GM12878 (cell line): ENCODE data around the gene PUSL1. TPM values are rescaled to one million over a fixed set of nuclear protein-coding genes. Genes with fewer than 3 reads are reported as not detected.

ENCODE experiments used
- ATAC-seq: fragments of 200-7000 bp; cut with Tn5 transposase; 3 replicates; pipeline ENCODE4 v1.9.1; 2020; ENCODE audit warnings: mild to moderate bottlenecking, moderate library complexity
- BruUV-seq: library from RNA; stranded (reverse); fragments of 400-500 nt; replicated peaks from 2 replicates; lab custom pipeline; 2021; lab: Mats Ljungman, UMichigan
- CTCF ChIA-PET: fragments of 300-600 bp; sonication (Branson Sonifier 250); formaldehyde crosslinking; extraction: SDS; loops from one replicate; lab custom pipeline; 2021; ENCODE audit warnings: inconsistent platforms; lab: Yijun Ruan, JAX
- POLR2A ChIA-PET: fragments of 350-600 bp; formaldehyde crosslinking; extraction: SDS; loops from one replicate; lab custom pipeline; 2021; ENCODE audit warnings: inconsistent platforms; lab: Charles Lee
- RAD21 ChIA-PET: fragments of 300-600 bp; sonication (Branson Sonifier 250); formaldehyde crosslinking; loops from one replicate; lab custom pipeline; 2023; ENCODE audit warnings: antibody characterized with exemption; ENCODE audit not compliant: unreplicated experiment; lab: Charles Lee
- SMC1A ChIA-PET: fragments of 300-600 bp; sonication (Branson Sonifier 250); formaldehyde crosslinking; loops from one replicate; lab custom pipeline; 2023; ENCODE audit not compliant: unreplicated experiment, uncharacterized antibody; lab: Charles Lee
- DNase-seq: peaks from one replicate; pipeline ENCODE4 v3.0.0-alpha.2; 2011; ENCODE audit warnings: low read depth, low spot score
- FAIRE-seq: peaks from 3 replicates; lab custom pipeline; 2011; peaks lifted over from hg19 to GRCh38; lab: Jason Lieb, UNC
- H2AFZ ChIP-seq: 2 replicates; pipeline ENCODE4 v1.6.0; 2011; ENCODE audit warnings: low read depth, low read length, control low read depth; ENCODE audit not compliant: control insufficient read depth
- H3K27ac ChIP-seq: 2 replicates; pipeline ENCODE4 v1.5.1; 2011; ENCODE audit warnings: control low read depth; ENCODE audit not compliant: control insufficient read depth, insufficient read depth
- H3K27me3 ChIP-seq, 2 experiments: replicated peaks in 1 of 2; 2 replicates each; pipeline versions ENCODE4 v1.6.0 to v1.6.1; 2011; ENCODE audit warnings: low read length in 1 of 2; ENCODE audit not compliant: control insufficient read depth in 2 of 2, insufficient read depth in 2 of 2
- H3K36me3 ChIP-seq, 2 experiments: 2 replicates each; pipeline ENCODE4 v1.5.1; 2011; ENCODE audit warnings: low read length in 1 of 2; ENCODE audit not compliant: control insufficient read depth in 2 of 2, insufficient read depth in 2 of 2
- H3K4me1 ChIP-seq: 2 replicates; pipeline ENCODE4 v1.6.1; 2011; ENCODE audit warnings: mild to moderate bottlenecking, low read length, moderate library complexity, mixed read lengths; ENCODE audit not compliant: control insufficient read depth, insufficient read depth
- H3K4me2 ChIP-seq: 2 replicates; pipeline ENCODE4 v1.6.0; 2011; ENCODE audit warnings: control low read depth; ENCODE audit not compliant: control insufficient read depth, insufficient read depth
- H3K4me3 ChIP-seq: fragments of 200-600 bp; sonication (generic); 2 replicates; pipeline ENCODE4 v1.5.1; 2016
- H3K79me2 ChIP-seq: 2 replicates; pipeline ENCODE4 v1.6.0; 2011; ENCODE audit warnings: low read length; ENCODE audit not compliant: control insufficient read depth, insufficient read depth
- H3K9ac ChIP-seq: 2 replicates; pipeline ENCODE4 v1.8.0; 2011; ENCODE audit warnings: low read length, control low read depth, mixed read lengths; ENCODE audit not compliant: control insufficient read depth, insufficient read depth
- H3K9me3 ChIP-seq: replicated peaks from 3 replicates; pipeline ENCODE4 v1.5.1; 2011; ENCODE audit warnings: mild to moderate bottlenecking, low read length; ENCODE audit not compliant: control insufficient read depth, insufficient read depth
- H4K20me1 ChIP-seq: 2 replicates; pipeline ENCODE4 v1.6.0; 2011; ENCODE audit not compliant: control insufficient read depth, insufficient read depth
- ATF2 ChIP-seq: IDR thresholded peaks from 2 replicates; pipeline ENCODE4 v1.6.1; 2012; ENCODE audit warnings: low read length, inconsistent platforms
- BMI1 ChIP-seq: fragments of 450-650 bp; IDR thresholded peaks from 2 replicates; pipeline ENCODE4 v1.6.1; 2016; ENCODE audit warnings: mild to moderate bottlenecking, moderate library complexity, borderline replicate concordance
- EED ChIP-seq: sonication (generic); IDR thresholded peaks from 2 replicates; pipeline ENCODE4 v1.6.1; 2016; ENCODE audit warnings: antibody characterized with exemption, low read depth
- HDAC2 ChIP-seq: fragments of 200-600 bp; sonication (generic); IDR thresholded peaks from 2 replicates; pipeline ENCODE4 v1.6.1; 2017
- IRF5 ChIP-seq: fragments of 450-650 bp; IDR thresholded peaks from 2 replicates; pipeline ENCODE4 v1.6.1; 2017; ENCODE audit warnings: borderline replicate concordance
- MEF2A ChIP-seq: IDR thresholded peaks from 2 replicates; pipeline ENCODE4 v1.6.1; 2011; ENCODE audit warnings: low read depth, mild to moderate bottlenecking, low read length, moderate library complexity; ENCODE audit not compliant: insufficient read depth
- MEF2B ChIP-seq: fragments of 450-650 bp; IDR thresholded peaks from 2 replicates; pipeline ENCODE4 v1.6.1; 2018; ENCODE audit warnings: mild to moderate bottlenecking, moderate library complexity; ENCODE audit not compliant: partially characterized antibody, poor library complexity, severe bottlenecking
- SKIL ChIP-seq: fragments of 450-650 bp; IDR thresholded peaks from 2 replicates; pipeline ENCODE4 v1.6.1; 2017; ENCODE audit warnings: mild to moderate bottlenecking, low read depth, inconsistent platforms; ENCODE audit not compliant: poor library complexity, severe bottlenecking
- TBL1XR1 ChIP-seq: IDR thresholded peaks from 2 replicates; pipeline ENCODE4 v1.6.1; 2012; ENCODE audit warnings: low read depth, low read length, improper control_type of control experiment
- YBX1 ChIP-seq: fragments of 450-650 bp; IDR thresholded peaks from 2 replicates; pipeline ENCODE4 v1.6.1; 2016; ENCODE audit warnings: antibody characterized with exemption
- ZNF217 ChIP-seq: fragments of 450-650 bp; IDR thresholded peaks from 2 replicates; pipeline ENCODE4 v1.6.1; 2017; ENCODE audit warnings: antibody characterized with exemption, mild to moderate bottlenecking
- ZNF24 ChIP-seq: fragments of 450-650 bp; IDR thresholded peaks from 2 replicates; pipeline ENCODE4 v1.6.1; 2017; ENCODE audit warnings: antibody characterized with exemption, mild to moderate bottlenecking
- ZSCAN29 ChIP-seq: fragments of 450-650 bp; IDR thresholded peaks from 2 replicates; pipeline ENCODE4 v1.6.1; 2017; ENCODE audit warnings: mild to moderate bottlenecking, moderate library complexity
- ZZZ3 ChIP-seq: IDR thresholded peaks from 2 replicates; pipeline ENCODE4 v1.6.1; 2011; ENCODE audit warnings: low read depth; ENCODE audit not compliant: control insufficient read depth, insufficient read length
- WGBS: methylation state at CpG from one replicate; pipeline ENCODE4 v1.1.6; 2016; ENCODE audit warnings: low lambda C conversion rate; ENCODE audit not compliant: insufficient replicate concordance, insufficient coverage; ENCODE audit errors: missing lambda C conversion rate; 5-methylcytosine and 5-hydroxymethylcytosine counted together
- in situ Hi-C: fragments of 300-500 bp; cut with MboI; formaldehyde crosslinking; loops from 9 replicates; pipeline ENCODE4 v1.14.3; 2018; ENCODE audit warnings: mixed read lengths
- intact Hi-C: fragments of 100-400 bp; cut with micrococcal nuclease; formaldehyde crosslinking; loops from one replicate; pipeline ENCODE4 v1.14.2; 2022; ENCODE audit not compliant: unreplicated experiment
- polyA plus RNA-seq, 11 experiments: library from polyadenylated mRNA; depleted of rRNA in 4 of 11; unstranded in 6 of 11; stranded (reverse) in 5 of 11; fragments of >200 nt; fragmentation: Nextera tagmentation in 4 of 11; fragmentation: Illumina TruSeq in 1 of 11; extraction: Ambion mirVana in 4 of 11; extraction: Trizol in 1 of 11; gene quantifications; 1 replicate in 1 of 11; 2 replicates in 10 of 11; pipeline versions ENCODE4 v1.2.1 to v1.2.3, GENCODE V29; 2011 to 2016; ENCODE audit warnings: inconsistent platforms in 2 of 11, missing spikeins in 2 of 11, low read depth in 1 of 11
- total RNA-seq, 4 experiments: library from RNA; depleted of rRNA in 3 of 4; stranded (reverse); fragments of >200 nt in 3 of 4; fragmentation: Illumina TruSeq in 1 of 4; extraction: Trizol in 1 of 4; gene quantifications; 2 replicates each; pipeline versions ENCODE4 v1.2.1 to v1.2.3, GENCODE V29; 2013 to 2021
- TF ChIP-seq, protein P1 (sequence below): IDR thresholded peaks from 2 replicates; pipeline ENCODE4 v1.6.1; 2011; ENCODE audit warnings: borderline replicate concordance, low read depth, mild to moderate bottlenecking, moderate library complexity, mixed read lengths, low read length; ENCODE audit not compliant: insufficient read depth; ENCODE audit errors: extremely low read length
- TF ChIP-seq, protein P2 (sequence below): IDR thresholded peaks from 2 replicates; pipeline ENCODE4 v1.6.1; 2011; ENCODE audit warnings: low read depth, mild to moderate bottlenecking, low read length, moderate library complexity, borderline replicate concordance; ENCODE audit errors: extremely low read depth

Gene PUSL1
- total and polyA plus RNA-seq, 10 of the 15 experiments (the other 5 are each of a cell fraction or from before 2014, with no cell fraction given) = 0.16 to 28.4 (median 15.1) TPM

DNA sequence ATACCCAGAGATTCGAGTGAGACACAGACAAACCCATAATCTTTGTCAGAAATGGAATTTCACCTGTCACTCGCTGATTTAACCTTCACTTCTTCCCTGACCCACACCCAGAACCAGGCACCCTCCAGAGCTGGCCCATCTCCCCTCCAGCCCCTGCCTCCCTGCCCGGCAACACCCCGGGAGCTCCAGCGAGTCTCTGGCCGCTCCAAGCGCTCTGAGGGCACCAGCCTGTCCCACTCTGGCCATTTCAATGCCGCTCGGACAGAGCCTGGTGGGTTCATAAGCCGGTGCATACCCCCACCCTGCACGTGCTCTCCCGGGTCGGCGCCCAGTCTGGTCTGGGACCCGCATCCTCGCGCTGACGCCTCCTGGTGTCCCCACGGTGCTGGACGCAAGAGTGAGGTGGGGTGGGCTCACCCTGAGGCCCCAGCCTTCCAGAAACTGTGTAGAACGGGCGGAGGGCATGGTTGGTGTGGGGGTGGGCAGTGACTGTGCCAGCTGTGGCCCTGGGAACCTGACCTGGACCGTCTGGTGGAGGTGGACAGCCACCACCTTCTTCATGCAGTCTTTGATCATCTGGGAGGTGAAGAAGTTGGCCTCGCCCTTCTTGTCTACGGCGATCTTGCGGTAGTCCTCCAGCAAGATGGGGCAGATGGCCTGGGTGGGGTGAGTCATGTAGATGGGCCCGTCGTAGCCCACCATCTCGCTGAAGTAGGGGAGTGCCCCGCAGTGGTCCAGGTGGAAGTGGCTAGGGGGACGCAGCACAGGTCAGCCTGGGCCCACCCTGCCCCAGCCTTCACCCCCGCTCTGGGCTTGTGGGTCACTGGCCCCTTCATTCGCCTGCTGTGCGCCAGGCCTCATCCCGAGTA is 10.6 kb downstream of the PUSL1 start:
- ChIA-PET POLR2A (no interaction called here), CTCF (interaction anchor here (0.6 kb wide), 1 partner anchor 29 kb away, joined by 4 read pairs; no protein-coding TSS in a partner anchor), RAD21 (no interaction called here), SMC1A (no interaction called here)
- ATAC-seq (no peak), FAIRE-seq (no peak), DNase-seq (no peak)
- WGBS = 92% methylated on average over 36 of the region's 36 CpGs
- in situ Hi-C loops (no loop called here), intact Hi-C loops (no loop called here)
- Histone ChIP-seq H2AFZ (no peak overlapping the region), H3K27ac (no peak overlapping the region), H3K9ac (no peak overlapping the region), H3K79me2 (peaks cover 27% of the 10 kb centered on the region), H3K4me2 (no peak overlapping the region), H3K27me3 (no peaks in the 10 kb centered on the region), H4K20me1 (no peaks in the 10 kb centered on the region; the same call in 1 of the 2 replicates), H3K4me1 (peaks cover 5% of the 10 kb centered on the region), H3K4me3 (no peak overlapping the region), H3K9me3 (no peaks in the 10 kb centered on the region), H3K36me3 (peaks cover 0 to 19% of the 10 kb centered on the region in 2 experiments; a peak in 3 of 4 replicates)
- TF ChIP-seq EED (no peak), IRF5 (no peak), ZNF24 (no peak), BMI1 (no peak), SKIL (no peak), MEF2A (no peak), ZSCAN29 (no peak), TBL1XR1 (no peak), MEF2B (no peak), ATF2 (no peak), ZZZ3 (no peak), HDAC2 (no peak), YBX1 (no peak), ZNF217 (no peak)
- TF ChIP-seq, protein P1, sequence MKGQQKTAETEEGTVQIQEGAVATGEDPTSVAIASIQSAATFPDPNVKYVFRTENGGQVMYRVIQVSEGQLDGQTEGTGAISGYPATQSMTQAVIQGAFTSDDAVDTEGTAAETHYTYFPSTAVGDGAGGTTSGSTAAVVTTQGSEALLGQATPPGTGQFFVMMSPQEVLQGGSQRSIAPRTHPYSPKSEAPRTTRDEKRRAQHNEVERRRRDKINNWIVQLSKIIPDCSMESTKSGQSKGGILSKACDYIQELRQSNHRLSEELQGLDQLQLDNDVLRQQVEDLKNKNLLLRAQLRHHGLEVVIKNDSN = no peak
- TF ChIP-seq, protein P2, sequence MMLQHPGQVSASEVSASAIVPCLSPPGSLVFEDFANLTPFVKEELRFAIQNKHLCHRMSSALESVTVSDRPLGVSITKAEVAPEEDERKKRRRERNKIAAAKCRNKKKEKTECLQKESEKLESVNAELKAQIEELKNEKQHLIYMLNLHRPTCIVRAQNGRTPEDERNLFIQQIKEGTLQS = no peak
- BruUV-seq = no TSS peak
